GM12801 (cell line): Measurements from ENCODE around the gene NUDCD3.

Source experiments
- CTCF ChIP-seq: IDR thresholded peaks from one replicate; pipeline ENCODE4 v1.5.1; 2011; ENCODE audit warnings: control low read depth; ENCODE audit not compliant: insufficient read length; ENCODE audit errors: extremely low read depth

Gene NUDCD3

GRCh38 chr7:44388089-44388970 is 102.1 kb downstream of the NUDCD3 start:
- TF ChIP-seq CTCF = no peak

GRCh38 chr7:44387389-44387788 is 103.1 kb downstream of the NUDCD3 start:
- no peak for TF ChIP-seq CTCF

- no peak for TF ChIP-seq CTCF
These were observed 104.1 kb downstream of the NUDCD3 start for GRCh38 chr7:44386139-44386913.

- TF ChIP-seq CTCF = no peak
These were observed 104.9 kb downstream of the NUDCD3 start for GRCh38 chr7:44385434-44386138.

DNA sequence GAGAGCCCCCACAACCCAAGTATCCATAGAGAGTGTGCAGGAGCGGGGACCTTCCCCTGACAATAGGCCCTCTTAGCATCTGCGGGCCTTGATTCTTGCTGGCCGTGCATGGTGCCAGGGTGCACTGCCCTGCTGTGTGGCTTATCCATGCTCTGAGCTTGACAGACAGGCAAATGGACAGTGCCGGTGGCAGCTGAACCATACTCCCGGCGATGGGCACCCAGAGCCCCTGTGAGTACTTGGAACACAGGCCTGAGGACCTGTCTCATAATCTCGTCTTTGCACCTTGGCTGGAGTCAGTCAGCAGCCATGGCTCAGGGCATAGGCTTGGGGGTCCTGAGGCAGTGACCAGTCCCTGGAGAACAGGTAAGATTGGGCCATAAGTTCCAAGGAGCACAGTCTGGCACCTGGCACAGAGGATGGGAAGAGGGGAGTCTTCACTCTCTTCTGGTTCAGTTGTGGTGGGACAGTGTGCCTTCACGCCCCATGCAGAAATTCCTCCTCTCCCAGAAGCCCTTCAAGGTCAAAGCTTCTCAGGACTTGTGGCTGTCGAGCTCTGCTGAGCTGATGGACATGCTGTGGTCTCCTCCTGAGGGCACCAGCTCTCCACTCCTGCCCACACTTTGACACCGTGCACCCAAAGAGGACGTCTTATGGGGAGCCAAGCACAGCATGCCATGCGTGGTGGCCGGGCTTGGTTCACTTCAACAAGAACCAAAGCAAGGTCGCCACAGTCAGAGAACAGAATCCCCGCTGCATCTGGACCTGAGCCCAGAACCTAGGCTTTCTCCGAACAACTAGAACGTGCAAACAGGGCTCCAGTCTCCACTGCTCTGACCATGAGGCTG is 105.6 kb downstream of the NUDCD3 start:
- TF ChIP-seq CTCF = no peak

GRCh38 chr7:44383566-44383965 is 106.9 kb downstream of the NUDCD3 start:
- no peak for TF ChIP-seq CTCF
